Kidney epithelial cell (primary cell): ENCODE data around the gene POU4F1. TPM values are rescaled to one million over a fixed set of nuclear protein-coding genes. Genes with fewer than 3 reads are reported as not detected.

Experiments used
- DNase-seq: peaks from one replicate; pipeline ENCODE4 v3.0.0-alpha.2; 2010; ENCODE audit warnings: low read depth
- H3K27me3 ChIP-seq: 2 replicates; pipeline ENCODE4 v1.6.0; 2011; ENCODE audit warnings: low read length; ENCODE audit not compliant: control insufficient read depth, insufficient read depth
- H3K36me3 ChIP-seq: 2 replicates; pipeline ENCODE4 v1.5.1; 2011; ENCODE audit warnings: low read length; ENCODE audit not compliant: control insufficient read depth, insufficient read depth
- H3K4me3 ChIP-seq: 2 replicates; pipeline ENCODE4 v1.5.1; 2011; ENCODE audit warnings: low read depth, mild to moderate bottlenecking, control low read depth, low read length
- total RNA-seq: library from RNA; depleted of rRNA; stranded (reverse); fragments of >200 nt; gene quantifications from 2 replicates; pipeline ENCODE4 v1.2.3, GENCODE V29; 2015
- TF ChIP-seq, protein P1 (sequence below): IDR thresholded peaks from 2 replicates; pipeline ENCODE4 v1.5.1; 2011; ENCODE audit warnings: mild to moderate bottlenecking, moderate library complexity, low read length, control low read depth, inconsistent platforms; ENCODE audit not compliant: insufficient read depth, poor library complexity, severe bottlenecking

Gene POU4F1
- total RNA-seq, 1 donor from 2014 or later: 0.13 TPM

GRCh38 chr13:78595495-78596398 is 7.6 kb downstream of the POU4F1 start:
- DNase-seq: no peak
- TF ChIP-seq, protein P1, sequence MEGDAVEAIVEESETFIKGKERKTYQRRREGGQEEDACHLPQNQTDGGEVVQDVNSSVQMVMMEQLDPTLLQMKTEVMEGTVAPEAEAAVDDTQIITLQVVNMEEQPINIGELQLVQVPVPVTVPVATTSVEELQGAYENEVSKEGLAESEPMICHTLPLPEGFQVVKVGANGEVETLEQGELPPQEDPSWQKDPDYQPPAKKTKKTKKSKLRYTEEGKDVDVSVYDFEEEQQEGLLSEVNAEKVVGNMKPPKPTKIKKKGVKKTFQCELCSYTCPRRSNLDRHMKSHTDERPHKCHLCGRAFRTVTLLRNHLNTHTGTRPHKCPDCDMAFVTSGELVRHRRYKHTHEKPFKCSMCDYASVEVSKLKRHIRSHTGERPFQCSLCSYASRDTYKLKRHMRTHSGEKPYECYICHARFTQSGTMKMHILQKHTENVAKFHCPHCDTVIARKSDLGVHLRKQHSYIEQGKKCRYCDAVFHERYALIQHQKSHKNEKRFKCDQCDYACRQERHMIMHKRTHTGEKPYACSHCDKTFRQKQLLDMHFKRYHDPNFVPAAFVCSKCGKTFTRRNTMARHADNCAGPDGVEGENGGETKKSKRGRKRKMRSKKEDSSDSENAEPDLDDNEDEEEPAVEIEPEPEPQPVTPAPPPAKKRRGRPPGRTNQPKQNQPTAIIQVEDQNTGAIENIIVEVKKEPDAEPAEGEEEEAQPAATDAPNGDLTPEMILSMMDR: no peak
- Histone ChIP-seq H3K36me3 (no peaks in the 10 kb centered on the region), H3K4me3 (no peak overlapping the region), H3K27me3 (peaks cover 77% of the 10 kb centered on the region)

DNA sequence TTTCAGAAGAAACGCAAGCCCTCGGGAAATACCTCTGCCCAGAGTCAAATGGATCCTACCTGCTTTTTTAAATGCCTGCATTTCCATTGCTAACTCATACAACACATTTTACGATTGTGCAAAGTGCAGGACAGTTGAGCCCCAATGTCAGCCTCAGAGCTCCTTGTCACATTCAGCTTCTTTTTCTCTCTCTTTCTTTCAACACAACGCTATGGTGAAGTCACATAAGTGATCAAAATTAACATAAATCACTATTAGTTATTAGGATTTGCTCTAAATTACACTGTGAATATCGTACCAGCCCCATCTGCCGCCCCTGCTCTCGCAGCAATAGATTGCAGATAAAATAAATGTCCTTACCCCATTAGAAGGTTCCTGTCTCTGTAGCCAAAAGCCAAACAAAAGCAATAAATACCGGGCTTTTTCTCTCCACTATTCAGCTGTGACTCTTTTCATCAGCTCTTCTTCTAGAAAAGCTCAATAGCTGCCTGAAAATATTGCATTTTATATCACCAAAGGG is 8.8 kb downstream of the POU4F1 start:
- Histone ChIP-seq H3K36me3 (no peaks in the 10 kb centered on the region), H3K27me3 (peaks cover 67% of the 10 kb centered on the region), H3K4me3 (no peak overlapping the region)
- no peak for DNase-seq
- TF ChIP-seq, protein P1: no peak

- H3K36me3 ChIP-seq: no peaks in the 10 kb centered on the region
- TF ChIP-seq, protein P1: no peak
- peaks cover 62% of the 10 kb centered on the region for H3K27me3 ChIP-seq
- DNase-seq: no peak
- no peak overlapping the region for H3K4me3 ChIP-seq
These were observed 9.5 kb downstream of the POU4F1 start for GRCh38 chr13:78593652-78594455.

DNA sequence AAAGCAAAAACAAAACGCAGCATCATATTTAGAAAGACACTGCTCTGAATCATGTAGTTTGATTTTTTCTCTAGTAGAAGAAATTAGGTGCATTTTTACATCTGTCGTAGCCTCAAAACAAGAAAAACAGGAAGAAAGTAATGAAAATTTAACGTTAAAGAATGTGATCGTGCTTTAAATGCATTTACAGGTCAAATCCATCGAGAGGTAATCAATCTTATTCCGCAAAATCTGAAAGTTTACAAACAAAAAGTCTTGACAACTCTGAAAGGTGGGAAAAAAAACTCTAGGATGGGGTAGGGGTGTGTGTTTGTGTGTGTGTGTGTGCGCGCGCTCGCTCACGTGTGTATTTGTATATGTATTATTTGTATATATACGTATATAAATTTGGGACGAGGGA is 10.2 kb downstream of the POU4F1 start:
- TF ChIP-seq, protein P1: no peak
- no peak overlapping the region for H3K4me3 ChIP-seq
- no peak for DNase-seq
- peaks cover 62% of the 10 kb centered on the region for H3K27me3 ChIP-seq
- no peaks in the 10 kb centered on the region for H3K36me3 ChIP-seq

GRCh38 chr13:78592584-78592983 is 10.8 kb downstream of the POU4F1 start:
- TF ChIP-seq, protein P1: no peak
- Histone ChIP-seq H3K4me3 (no peak overlapping the region), H3K36me3 (no peaks in the 10 kb centered on the region), H3K27me3 (peaks cover 60% of the 10 kb centered on the region)
- DNase-seq: no peak
